Measurements from ENCODE around the gene DSCAML1. TPM values are rescaled to one million over a fixed set of nuclear protein-coding genes. Genes with fewer than 3 reads are reported as not detected.

Gene DSCAML1
- total RNA-seq, 1 donor from 2014 or later, result 1.4 TPM

DNA sequence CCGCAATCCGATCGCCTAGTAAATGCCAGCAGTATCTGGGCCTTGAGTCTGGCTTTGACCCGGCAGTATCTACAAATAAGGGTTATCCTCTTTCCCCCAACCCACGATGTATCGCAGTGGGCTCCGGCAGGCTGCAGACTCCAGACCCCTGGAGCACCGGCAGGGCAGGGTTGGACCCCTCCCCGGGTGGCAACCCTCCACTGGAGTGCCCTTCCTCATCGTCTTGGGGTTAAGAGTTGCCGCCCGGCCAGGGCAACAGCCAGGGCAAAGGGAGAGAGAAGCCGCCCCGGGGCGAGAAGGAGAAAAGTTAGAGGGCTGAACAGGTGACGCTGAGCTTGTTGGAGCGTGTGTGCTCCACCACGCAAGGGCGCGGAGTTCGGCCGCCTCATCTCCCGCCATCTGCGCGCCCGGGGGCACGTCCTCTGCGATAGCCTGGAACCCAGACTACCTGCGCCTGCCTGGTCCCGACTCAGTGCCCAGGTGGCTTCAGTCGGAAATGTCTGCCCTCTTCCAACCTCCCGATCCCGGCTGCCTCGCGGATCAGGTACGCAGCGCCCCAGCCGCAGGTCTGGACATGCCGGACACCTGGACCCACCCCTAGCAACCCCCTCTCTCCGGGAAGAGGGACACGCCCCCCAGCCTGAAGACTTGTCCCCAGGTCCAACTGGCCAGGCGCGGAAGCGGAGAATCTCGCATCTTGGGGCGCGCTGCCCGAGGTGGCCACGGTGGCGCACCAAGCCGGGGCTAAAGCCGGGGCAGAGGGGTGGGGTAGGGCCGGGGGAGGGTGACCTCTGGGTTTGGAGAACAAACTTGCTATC lies 1.2 kb downstream of the DSCAML1 start:
- ATAC-seq (no peak), DNase-seq (ENCODE audit: low spot score) (no peak)

DNA sequence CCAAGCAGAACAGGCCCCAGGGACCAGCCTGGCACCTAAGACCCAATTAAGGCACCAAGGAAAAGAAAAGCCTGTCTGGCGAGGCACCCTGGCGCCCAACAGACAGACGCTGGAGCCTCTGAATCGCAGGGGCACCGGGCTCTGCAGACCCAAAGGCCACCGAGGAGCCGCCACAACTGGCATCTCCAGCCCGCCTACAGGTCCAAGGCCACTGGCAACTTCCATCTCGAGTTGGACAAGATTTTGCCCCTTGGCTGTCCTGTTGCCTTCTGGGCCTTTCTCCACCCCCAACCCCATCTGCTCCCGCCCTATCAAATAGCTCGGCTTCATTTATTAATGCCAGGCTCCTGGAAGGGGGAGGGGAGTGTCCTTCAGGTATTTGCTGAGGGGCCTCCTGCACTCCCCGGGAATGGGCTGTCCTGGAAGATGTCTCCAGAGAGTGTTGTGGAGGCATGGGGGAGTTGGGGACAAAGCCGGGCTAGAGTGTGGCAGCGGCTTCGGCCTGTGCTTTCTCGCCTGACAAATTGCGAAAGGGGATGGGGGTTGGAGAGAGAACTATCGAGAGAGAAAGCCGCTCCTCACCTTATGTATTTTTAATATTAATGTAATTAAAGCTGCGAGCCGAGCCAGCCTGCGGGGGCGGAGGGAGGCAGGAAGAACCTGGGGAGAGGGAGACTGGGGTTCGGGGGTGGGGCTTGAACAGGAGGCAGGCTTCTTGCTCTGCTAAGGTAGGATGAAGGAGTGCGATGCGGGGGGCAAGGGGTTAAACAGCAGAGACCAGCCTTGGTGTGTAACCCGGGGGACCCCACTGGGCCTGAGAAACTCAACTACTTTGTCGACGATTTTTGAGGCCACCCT lies 2.0 kb downstream of the DSCAML1 start:
- no peak for DNase-seq (ENCODE audit: low spot score)
- no peak for ATAC-seq

DNA sequence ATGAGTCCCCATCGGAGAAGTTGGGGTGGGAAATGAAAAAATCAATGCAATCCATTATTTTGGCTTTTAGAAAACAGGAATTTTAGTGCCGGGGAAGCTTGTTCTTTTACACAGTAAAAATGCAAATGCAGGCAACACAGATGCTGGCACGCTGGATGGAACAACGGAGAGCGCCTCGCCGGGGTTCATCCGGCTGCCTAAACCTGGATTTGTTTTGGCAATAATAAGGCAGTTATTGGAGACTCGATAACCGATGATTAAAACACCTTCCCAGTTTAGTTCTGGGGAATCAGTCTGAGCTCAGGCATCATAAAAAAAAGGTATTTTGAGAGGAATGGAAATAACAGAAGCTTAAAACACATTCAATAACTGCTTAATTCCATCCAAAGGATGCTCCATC lies 2.9 kb downstream of the DSCAML1 start:
- ATAC-seq, result no peak
- no peak for DNase-seq (ENCODE audit: low spot score)

DNA sequence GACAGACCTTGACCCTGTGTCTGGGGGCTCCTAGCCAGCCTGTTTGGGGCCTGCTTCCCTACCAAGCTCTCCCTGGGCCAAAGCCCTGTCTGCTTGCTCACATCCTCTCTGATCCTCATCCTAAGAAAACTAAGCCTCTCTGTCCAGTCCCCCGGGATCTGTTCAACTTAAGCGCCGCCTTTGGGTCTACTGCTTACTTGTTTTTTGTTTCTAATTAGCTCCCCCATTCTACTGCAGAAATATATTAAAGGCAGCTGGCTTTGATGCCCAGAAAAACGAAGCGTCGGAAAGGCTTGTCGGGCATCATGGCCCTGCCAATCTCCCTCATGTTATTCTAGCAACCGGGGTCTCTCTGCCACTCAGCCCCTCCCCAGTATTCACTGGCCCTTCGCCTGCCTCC lies 3.4 kb downstream of the DSCAML1 start:
- no peak for DNase-seq (ENCODE audit: low spot score)
- ATAC-seq, result no peak

DNA sequence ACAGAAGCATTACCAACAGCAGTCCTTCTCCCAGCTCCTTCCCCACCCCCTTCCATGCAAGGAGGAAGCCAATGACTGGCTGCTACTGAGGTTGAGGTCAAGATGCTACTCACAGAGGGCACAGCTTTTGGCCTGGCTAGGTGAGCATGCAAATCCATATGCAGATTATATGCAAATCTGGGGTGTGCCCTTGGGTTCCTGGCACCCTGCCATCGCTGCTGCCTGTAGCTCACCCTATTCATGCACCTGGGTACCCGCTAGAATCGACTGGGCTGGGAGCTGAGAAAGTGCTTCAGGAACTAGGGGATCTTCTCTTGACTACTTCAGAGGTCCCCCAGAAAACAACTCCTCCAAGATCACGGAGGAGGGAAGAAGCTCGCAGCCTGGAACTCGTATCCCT lies 4.0 kb downstream of the DSCAML1 start:
- ATAC-seq (no peak), DNase-seq (ENCODE audit: low spot score) (no peak)

DNA sequence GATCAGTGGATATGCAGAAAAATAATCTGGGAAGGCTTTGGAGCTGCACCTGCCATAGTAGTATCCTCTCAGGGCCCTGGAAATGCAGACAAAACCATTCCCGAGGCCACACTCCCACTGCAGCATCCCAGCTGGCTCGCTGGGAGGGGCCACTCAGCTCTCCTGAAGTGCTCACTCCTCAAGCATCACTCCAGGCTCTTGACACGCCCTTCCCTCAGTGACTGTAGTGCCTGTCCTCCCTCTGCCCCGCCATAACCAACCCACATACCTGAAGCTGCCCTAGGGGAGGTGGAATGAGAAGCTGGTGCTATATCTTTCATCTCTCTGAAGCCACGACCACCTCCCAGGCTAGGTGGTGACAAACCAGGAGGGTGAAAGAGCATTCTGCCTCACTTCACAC lies 4.8 kb downstream of the DSCAML1 start:
- DNase-seq (ENCODE audit: low spot score) (no peak), ATAC-seq (no peak)

DNA sequence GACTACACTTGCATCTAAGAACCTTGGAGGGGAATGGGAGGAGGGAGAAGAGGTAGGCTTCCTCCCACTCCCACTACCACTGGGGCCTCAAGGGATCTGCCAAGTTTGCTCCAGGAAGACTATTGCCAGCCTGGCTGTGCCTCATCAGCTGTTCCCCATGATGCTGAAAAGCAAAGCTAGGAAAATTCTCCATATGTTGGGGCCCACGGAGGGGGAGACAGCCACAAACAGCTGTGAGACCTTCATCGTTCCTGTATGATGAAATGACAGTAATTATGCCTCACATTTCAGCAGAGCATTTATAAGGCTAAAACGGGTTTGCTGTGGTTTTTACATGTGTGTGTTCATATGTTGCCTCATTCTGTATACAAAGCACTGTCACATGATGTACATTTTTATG lies 6.7 kb downstream of the DSCAML1 start:
- DNase-seq (ENCODE audit: low spot score) (no peak), ATAC-seq (no peak)

DNA sequence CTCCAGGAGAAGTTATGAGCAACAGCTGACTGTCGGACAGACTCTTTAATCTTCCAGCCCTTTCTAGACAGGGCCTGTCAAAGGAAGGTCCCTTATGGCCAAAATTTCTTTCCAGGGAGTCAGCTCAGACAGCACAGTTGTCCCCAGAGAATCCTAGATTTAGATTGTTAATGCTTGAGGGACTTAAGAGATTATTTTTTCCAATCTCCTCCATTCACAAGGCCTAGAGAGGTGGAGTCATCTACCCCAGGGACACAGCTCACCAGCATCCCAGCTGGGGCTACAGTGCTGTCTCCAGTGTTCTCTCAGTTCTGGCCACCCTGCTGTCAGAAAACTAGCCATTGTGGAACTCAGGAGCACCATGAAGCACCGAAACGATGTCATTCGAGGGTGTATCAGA lies 7.8 kb downstream of the DSCAML1 start:
- DNase-seq (ENCODE audit: low spot score) (no peak), ATAC-seq (no peak)

DNA sequence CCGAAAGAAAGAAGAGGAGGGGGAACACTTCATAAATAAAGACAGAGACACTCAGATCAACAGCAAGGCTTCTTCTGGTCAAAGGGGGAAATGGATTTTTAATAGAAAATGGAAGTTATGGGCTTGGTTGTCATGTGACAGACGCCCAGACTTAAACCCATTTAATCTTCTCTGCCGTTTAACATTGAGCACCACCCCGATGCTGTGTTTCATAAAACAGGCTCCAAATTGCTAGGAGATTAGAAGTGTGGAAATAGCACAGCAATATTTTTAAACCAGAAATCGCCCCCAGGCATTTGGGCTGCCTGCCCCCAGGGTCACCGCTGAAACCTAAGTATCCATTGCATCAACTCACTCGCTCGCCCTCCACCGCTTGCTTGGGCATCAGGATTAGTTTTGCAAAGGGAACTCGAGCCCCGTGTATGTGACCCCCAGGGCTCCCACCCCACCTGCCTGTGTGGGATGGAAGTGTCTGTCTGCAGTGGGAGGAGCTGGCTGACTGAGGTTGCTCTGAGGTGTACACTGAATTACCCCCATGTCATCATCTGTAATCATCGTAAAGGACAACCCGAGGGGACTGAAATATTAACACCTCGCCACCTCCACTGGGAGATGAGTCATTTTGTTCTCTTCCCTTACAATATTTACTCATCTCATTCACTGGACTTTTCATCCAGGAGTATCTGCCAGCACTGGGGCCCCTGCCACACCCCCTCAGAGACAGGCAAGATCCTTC lies 10.7 kb downstream of the DSCAML1 start:
- ATAC-seq, result no peak

DNA sequence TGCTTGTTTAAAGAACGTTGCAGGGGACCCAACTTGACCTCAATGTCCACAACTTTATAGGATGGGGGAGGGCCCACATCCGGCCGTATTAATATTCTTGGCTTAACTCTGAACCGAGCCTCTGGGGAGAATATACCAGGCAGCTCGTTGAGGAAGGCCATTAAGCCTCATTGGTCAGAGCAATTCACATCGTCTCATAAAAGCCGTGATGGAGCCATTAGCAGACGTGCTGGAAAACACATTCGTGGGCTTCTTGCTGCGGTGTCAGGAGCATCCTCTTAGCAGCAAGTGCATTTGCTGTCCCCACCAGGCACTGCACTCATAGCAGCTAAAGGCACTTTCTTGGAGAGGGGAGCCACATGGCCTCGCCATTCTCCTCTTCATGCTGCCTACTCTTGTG lies 14.9 kb downstream of the DSCAML1 start:
- no peak for ATAC-seq
- DNase-seq (ENCODE audit: low spot score), result no peak

More for the DNA sequence above, 10.7 kb downstream of the DSCAML1 start:
- no peak for DNase-seq (ENCODE audit: low spot score)

DNA sequence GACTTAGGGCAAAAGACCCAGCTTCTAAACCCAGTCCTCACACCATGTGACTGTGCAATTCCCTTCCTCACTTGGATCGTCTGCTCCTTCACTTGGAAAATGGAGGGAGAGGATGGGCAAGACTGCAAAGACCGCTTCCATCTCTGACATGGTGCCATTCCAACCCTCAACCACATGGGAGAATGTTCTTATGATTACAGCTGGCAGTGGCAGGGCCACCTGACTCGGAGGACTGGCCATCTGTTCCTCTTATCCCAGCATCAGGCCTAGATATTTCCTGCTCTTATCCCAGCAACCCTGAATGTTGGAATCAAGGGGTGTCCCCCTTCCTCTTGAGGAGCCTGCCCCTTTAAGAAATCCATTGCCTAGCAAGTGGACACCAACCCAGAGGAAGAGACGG lies 15.4 kb downstream of the DSCAML1 start:
- ATAC-seq, result no peak
- DNase-seq (ENCODE audit: low spot score), result no peak

DNA sequence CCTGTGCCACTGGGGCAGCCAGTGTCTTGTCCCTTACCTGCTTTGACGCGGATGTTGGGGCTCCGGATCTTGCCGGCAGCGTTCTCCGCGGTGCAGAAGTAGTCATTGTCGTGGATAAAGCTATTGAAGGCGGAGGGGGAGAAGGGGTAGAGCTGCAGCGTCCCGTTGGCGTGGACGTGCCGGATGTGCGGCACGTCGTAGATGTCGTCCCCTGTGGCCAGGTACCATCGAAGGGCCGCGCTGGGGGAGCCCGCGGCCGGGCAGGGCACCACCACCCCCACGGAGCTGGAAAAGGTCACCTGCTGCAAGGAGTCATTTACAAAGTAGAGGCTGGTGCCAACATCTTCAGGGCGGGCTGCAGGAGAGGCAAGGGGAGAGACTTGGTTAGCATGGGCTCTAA lies 16.6 kb downstream of the DSCAML1 start:
- no peak for DNase-seq (ENCODE audit: low spot score)
- ATAC-seq, result no peak

DNA sequence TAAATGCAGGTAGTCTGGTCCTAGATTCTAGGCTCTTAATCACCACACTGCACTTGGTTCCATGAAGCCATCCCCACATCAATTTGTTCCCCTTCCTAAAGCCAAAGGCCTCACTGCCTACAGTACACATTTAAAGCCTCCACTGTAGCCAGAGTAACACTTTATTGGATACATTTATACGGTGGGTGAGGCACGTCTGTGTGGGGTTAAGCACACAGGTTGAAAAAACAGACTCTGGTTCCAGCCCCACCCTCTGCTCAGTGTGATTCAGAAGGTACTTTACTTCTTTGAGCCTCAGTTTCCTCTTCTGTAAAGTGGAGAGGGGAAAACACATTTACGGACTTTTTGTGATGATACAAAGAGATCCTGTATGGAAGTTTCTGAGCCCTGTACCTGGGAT lies 22.5 kb downstream of the DSCAML1 start:
- no peak for ATAC-seq
- DNase-seq (ENCODE audit: low spot score), result no peak

DNA sequence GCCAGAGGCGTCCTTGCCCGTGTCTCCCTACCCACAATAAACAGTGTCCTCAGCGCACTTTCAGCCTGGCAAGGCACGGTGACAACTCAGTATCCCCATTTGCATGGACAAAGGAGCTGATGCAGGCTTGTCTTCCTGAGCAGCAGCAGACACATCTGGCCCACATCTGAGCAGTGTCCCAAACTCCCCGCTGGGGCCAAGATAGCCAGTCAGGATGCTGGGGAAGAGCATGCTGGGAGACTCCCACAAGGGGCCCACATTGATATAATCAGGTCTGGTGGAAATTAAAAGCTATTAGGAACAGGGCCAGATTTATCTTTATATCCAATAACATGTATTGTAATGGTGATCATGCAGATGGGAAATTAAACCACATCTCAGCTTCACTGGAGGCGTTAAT lies 24.7 kb downstream of the DSCAML1 start:
- no peak for ATAC-seq

DNA sequence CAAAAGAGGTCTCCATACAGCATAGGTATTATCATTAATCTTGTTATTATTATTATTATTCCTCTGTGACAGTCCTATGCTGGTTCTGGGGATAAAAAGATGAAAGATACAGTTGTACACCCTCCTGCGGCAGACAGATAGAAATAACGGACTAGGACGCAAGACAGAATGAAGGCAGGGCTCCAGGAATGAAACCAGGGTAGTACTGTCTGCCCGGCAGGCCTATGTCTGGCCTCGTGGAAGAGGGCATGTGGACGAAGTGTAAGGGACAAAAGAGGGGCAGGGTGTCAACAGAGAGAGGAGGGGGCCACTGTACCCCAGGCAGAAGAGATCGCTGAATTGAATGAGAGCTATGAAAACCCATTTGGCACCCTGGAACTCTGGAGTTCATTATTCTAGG lies 25.2 kb downstream of the DSCAML1 start:
- DNase-seq (ENCODE audit: low spot score) (no peak), ATAC-seq (no peak)

More for the DNA sequence above, 24.7 kb downstream of the DSCAML1 start:
- DNase-seq (ENCODE audit: low spot score), result no peak

DNA sequence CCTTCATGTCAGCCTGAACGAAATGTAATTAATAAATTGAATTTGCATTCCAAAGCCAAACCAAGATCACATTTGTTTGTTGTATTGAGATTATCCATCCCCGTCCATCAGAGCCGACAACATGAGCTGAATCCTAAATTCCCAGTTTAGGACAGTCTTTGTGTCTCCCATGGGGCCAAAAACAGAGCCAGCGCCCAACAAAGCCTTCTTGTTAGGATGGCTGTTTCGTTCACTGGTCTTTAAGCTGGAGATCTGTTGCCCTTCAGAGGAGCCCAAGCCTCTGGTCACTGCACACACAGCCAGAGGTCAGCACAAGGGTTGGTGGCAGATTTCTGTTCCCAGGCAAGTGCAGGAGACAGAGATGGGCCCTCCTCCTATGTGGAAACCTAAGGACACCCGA lies 25.8 kb downstream of the DSCAML1 start:
- no peak for DNase-seq (ENCODE audit: low spot score)
- no peak for ATAC-seq

DNA sequence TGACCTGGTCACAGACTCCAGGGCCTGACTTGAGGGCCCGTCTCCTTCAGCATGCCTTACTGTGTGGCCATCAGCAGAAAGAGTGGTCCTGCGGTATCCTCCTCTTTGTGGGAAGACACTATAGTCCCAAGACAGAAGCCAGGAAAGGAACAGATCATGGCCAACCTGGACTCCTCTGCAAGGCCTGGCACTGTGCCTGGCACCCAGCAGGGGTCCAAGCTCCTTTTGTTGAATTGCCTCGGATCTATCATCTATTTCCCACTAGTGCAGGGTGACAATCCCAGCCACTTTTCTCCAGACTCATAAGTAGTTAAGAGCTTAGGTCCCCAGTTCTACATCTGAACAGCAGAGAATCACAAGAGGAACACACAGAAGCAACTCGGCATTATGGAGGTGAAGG lies 27.0 kb downstream of the DSCAML1 start:
- ATAC-seq (no peak), DNase-seq (ENCODE audit: low spot score) (no peak)

DNA sequence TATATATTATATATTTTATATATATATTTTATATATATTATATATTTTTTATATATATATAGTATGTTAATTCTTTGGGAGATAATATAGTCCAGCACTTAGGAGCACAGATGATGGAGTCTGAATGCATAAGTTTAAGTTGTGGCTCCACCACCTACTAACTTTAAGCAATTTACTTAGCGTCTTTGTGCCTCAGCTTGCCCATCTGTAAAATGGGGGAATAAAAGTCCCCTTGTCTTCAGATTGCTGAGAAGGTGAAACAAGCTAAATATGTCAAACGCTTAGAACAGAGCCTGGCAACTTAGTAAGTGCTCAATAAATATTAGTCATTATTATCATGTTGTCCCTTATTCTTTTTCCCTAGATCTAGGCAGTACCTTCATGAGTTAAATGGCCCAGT lies 27.5 kb downstream of the DSCAML1 start:
- no peak for ATAC-seq
- DNase-seq (ENCODE audit: low spot score), result no peak

DNA sequence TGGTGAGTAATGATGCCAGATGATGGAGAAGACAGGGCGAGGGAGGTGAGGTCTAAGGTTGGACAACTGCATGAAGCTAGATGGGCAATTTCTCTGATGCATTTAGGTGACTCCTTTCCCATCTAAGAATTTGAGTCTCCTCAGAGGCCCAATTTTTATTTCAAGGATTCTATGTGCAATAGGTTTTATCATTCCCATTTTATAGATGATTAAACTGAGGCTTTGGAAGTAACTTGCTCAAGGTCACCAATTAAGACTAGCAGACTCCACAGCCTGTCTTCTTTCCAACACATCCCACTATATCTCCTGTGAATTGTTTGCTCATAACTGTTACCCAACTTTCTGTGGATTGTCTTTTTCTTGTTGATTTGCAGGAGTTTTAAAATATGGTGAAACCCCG lies 28.5 kb downstream of the DSCAML1 start:
- no peak for ATAC-seq

DNA sequence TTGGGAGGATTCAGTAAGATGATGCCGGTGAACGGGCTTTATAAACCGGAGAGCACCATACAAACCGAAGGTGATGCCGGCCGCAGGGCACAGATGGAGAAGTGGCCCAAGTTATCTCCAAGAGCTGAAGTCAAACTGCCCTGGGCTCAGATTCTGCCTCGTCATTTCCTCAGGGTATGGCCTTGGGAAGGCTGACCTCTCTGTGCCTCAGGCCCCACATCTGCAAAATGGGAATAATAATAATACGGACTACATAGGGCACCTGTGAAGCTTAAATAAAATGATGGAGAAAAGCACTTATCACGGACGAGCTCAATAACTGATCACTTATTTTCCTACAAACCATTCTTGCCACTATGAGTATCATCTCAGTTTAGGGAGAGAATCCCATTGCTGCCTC lies 29.9 kb downstream of the DSCAML1 start:
- DNase-seq (ENCODE audit: low spot score) (no peak), ATAC-seq (no peak)

More for the DNA sequence above, 28.5 kb downstream of the DSCAML1 start:
- no peak for DNase-seq (ENCODE audit: low spot score)

DNA sequence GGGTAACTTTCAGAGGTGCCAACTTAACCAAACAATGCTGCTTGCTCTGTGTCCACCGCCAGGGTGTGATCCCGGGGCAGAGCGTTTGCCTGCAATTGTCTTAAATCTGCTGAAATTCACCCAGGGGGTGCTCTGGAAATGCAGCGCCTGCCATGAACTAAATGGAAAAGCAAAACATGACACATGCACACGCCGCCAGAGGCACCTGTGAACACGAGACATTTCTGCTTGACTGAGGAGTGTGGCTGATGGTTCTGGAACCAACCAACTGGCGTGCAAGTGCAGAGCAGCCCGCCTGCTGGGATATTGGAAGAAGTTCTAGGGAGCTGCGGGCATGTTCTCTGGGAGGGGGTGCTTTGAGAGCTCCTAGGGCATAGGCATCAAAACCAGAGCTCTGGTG lies 30.4 kb downstream of the DSCAML1 start:
- DNase-seq (ENCODE audit: low spot score) (no peak), ATAC-seq (no peak)

DNA sequence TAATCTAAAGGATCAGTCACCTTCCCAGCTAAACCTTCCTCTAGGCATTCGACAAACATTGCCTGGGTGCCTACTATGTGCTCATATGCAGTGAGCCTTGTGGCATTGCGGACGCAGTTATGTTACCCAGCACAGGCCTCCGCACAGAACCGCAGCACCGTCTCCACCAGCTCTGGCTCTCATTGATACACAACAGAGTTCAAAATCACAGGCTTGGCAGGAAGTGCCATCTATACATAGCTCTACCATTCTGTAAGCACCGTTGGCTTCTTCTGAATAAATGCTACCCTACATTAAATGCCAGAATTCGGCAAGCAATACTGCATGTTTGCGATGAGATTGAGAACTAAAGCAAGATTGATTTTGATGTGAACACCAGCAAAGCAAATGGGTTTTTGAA lies 31.0 kb downstream of the DSCAML1 start:
- ATAC-seq (no peak), DNase-seq (ENCODE audit: low spot score) (no peak)
